Panc1 (cell line): Measurements from ENCODE around the gene LRBA. TPM values are rescaled to one million over a fixed set of nuclear protein-coding genes. Genes with fewer than 3 reads are reported as not detected.

ENCODE experiments used
- ATAC-seq: fragments of 200-7000 bp; cut with Tn5 transposase; 2 replicates; pipeline ENCODE4 v1.9.1; 2020; ENCODE audit warnings: mild to moderate bottlenecking, moderate library complexity
- BruUV-seq: library from RNA; stranded (reverse); fragments of 400-500 nt; replicated peaks from 2 replicates; lab custom pipeline; 2021; lab: Mats Ljungman, UMichigan
- CTCF ChIA-PET: fragments of 300-600 bp; sonication (Branson Sonifier 250); formaldehyde crosslinking; loops from one replicate; lab custom pipeline; 2022; ENCODE audit warnings: antibody characterized with exemption; lab: Charles Lee
- POLR2A ChIA-PET: fragments of 300-600 bp; sonication (Branson Sonifier 250); formaldehyde crosslinking; loops from one replicate; lab custom pipeline; 2022; ENCODE audit warnings: antibody characterized with exemption; lab: Charles Lee
- DNase-seq: peaks from one replicate; pipeline ENCODE4 v3.0.0-alpha.2; 2010; ENCODE audit warnings: low read depth, low spot score
- H3K27ac ChIP-seq: 2 replicates; pipeline ENCODE4 v1.5.1; 2011; ENCODE audit warnings: mild to moderate bottlenecking, low read length, inconsistent platforms
- H3K27me3 ChIP-seq: fragments of 200-500 bp; sonication (Bioruptor generic); 2 replicates; pipeline ENCODE4 v1.6.0; 2014; ENCODE audit warnings: low read length, inconsistent platforms; ENCODE audit not compliant: control insufficient read depth, insufficient read depth
- H3K36me3 ChIP-seq: fragments of 200-500 bp; sonication (Bioruptor generic); 2 replicates; pipeline ENCODE4 v1.5.1; 2014; ENCODE audit warnings: inconsistent platforms, mild to moderate bottlenecking, low read length, moderate library complexity; ENCODE audit not compliant: control insufficient read depth, insufficient read depth
- H3K4me1 ChIP-seq: 2 replicates; pipeline ENCODE4 v1.5.1; 2011; ENCODE audit warnings: inconsistent platforms, mild to moderate bottlenecking, low read length, moderate library complexity; ENCODE audit not compliant: control insufficient read depth, insufficient read depth
- H3K4me3 ChIP-seq, 2 experiments: 2 replicates each; pipeline ENCODE4 v1.5.1; 2011 to 2012; ENCODE audit warnings: low read depth in 2 of 2, low read length in 2 of 2, mild to moderate bottlenecking in 2 of 2, inconsistent platforms in 1 of 2, moderate library complexity in 1 of 2
- H3K9me3 ChIP-seq: fragments of 200-500 bp; sonication (Bioruptor generic); 2 replicates; pipeline ENCODE4 v1.5.1; 2014; ENCODE audit warnings: low read depth, mild to moderate bottlenecking, inconsistent platforms, low read length, moderate library complexity; ENCODE audit not compliant: control insufficient read depth, insufficient read depth
- CTCF ChIP-seq: fragments of 450-650 bp; IDR thresholded peaks from 2 replicates; pipeline ENCODE4 v1.5.1; 2017; ENCODE audit warnings: mild to moderate bottlenecking
- POLR2AphosphoS5 ChIP-seq: IDR thresholded peaks from 2 replicates; pipeline ENCODE4 v1.6.1; 2012; ENCODE audit warnings: mild to moderate bottlenecking, low read depth, low read length, moderate library complexity
- REST ChIP-seq, 2 experiments: IDR thresholded peaks; 2 replicates each; pipeline ENCODE4 v1.6.1; 2011 to 2012; ENCODE audit warnings: low read depth in 2 of 2, control low read depth in 1 of 2, low read length in 1 of 2, mild to moderate bottlenecking in 1 of 2, moderate library complexity in 1 of 2; ENCODE audit not compliant: insufficient read depth in 1 of 2
- SIN3A ChIP-seq: IDR thresholded peaks from 2 replicates; pipeline ENCODE4 v1.6.1; 2012; ENCODE audit warnings: low read depth, mild to moderate bottlenecking, low read length, moderate library complexity, borderline replicate concordance; ENCODE audit not compliant: insufficient read depth
- TCF7L2 ChIP-seq: IDR thresholded peaks from 2 replicates; pipeline ENCODE4 v1.6.1; 2011; ENCODE audit warnings: mild to moderate bottlenecking, low read depth, low read length, inconsistent platforms
- in situ Hi-C: cut with HindIII; loops from 2 replicates; pipeline ENCODE4 v1.10.0; 2016; ENCODE audit warnings: low sequenced_read_pairs, low pct_unique_long_range_greater_than_20kb
- intact Hi-C: fragments of 100-400 bp; cut with micrococcal nuclease; formaldehyde crosslinking; loops from one replicate; pipeline ENCODE4 v1.10.0; 2022; ENCODE audit not compliant: unreplicated experiment
- total RNA-seq: library from RNA; stranded (reverse); gene quantifications from one replicate; pipeline ENCODE4 v1.2.1, GENCODE V29; 2021; ENCODE audit not compliant: unreplicated experiment

LRBA gene
- total RNA-seq, 1 experiment from 2014 or later, result 26.4 TPM

- BruUV-seq, result no TSS peak
- ChIA-PET CTCF (no interaction called here), POLR2A (no interaction called here)
- in situ Hi-C loops, result no loop called here
- H3K27me3 ChIP-seq, result no peaks in the 10 kb centered on the region
- no peaks in the 10 kb centered on the region for H3K4me1 ChIP-seq
- TF ChIP-seq CTCF (no peak), TCF7L2 (no peak), POLR2AphosphoS5 (no peak), SIN3A (no peak), REST (IDR thresholded peaks at IDR 0.05; ENCODE audit: insufficient read depth in 1 of 2, low read depth in 2 of 2, low read length in 1 of 2) (no peak)
- H3K36me3 ChIP-seq, result no peaks in the 10 kb centered on the region
- ATAC-seq, result no peak
- DNase-seq, result no peak
- no peaks in the 10 kb centered on the region for H3K9me3 ChIP-seq
- H3K27ac ChIP-seq, result no peak overlapping the region
- H3K4me3 ChIP-seq, result no peak overlapping the region
- intact Hi-C loops, result no loop called here
Measured at GRCh38 chr4:151025759-151026158, 10.7 kb upstream of the LRBA start.

- no peaks in the 10 kb centered on the region for H3K36me3 ChIP-seq
- CTCF ChIA-PET, result no interaction called here
- intact Hi-C loops (no loop called here), in situ Hi-C loops (no loop called here)
- TF ChIP-seq TCF7L2 (no peak), REST (IDR thresholded peaks at IDR 0.05; ENCODE audit: insufficient read depth in 1 of 2, low read depth in 2 of 2, low read length in 1 of 2) (no peak), POLR2AphosphoS5 (no peak), SIN3A (no peak), CTCF (no peak)
- H3K27ac ChIP-seq, result no peak overlapping the region
- no TSS peak for BruUV-seq
- DNase-seq (no peak), ATAC-seq (no peak)
- no peak overlapping the region for H3K4me3 ChIP-seq
- H3K4me1 ChIP-seq, result no peaks in the 10 kb centered on the region
- no peaks in the 10 kb centered on the region for H3K27me3 ChIP-seq
- POLR2A ChIA-PET, result no interaction called here
- no peaks in the 10 kb centered on the region for H3K9me3 ChIP-seq
Measured at GRCh38 chr4:151022586-151022985, 7.5 kb upstream of the LRBA start.
